ENCODE results near the gene AKR1C2. TPM values are rescaled to one million over a fixed set of nuclear protein-coding genes. Genes with fewer than 3 reads are reported as not detected.
"Not testable (repeated sequence)": the region's sequence is repeated elsewhere in the genome, so short reads cannot be mapped to it uniquely, and the experiment has no call there.

Gene AKR1C2
- total RNA-seq = 100 to 1,000 TPM in 2 of 4 donors, 10 to 100 TPM in 2; 38.7 to 982 (median 119) TPM
- polyA plus RNA-seq = 1,000 to 10,000 TPM in 1 of 3 donors, 100 to 1,000 TPM in 2; 124 to 2,054 (median 400) TPM
- long read RNA-seq, donor 1, transcript AKR1C2-201 (9 exons, 3,756 nt) = major isoform, 308 of 399 reads
- long read RNA-seq, donor 1, transcript AKR1C2-202 (8 exons, 1,481 nt) = minor isoform, 33 of 399 reads
- long read RNA-seq, donor 1, partial matches to known transcripts = 42 of 399 reads
- long read RNA-seq, donor 1, other reads (novel, unspliced or antisense) = 16 of 399 reads
- long read RNA-seq, donor 2, transcript AKR1C2-201 (9 exons, 3,756 nt) = major isoform, 77 of 87 reads
- long read RNA-seq, donor 2, transcript AKR1C2-202 (8 exons, 1,481 nt) = minor isoform, 7 of 87 reads
- long read RNA-seq, donor 2, partial matches to known transcripts = 1 of 87 reads
- long read RNA-seq, donor 2, other reads (novel, unspliced or antisense) = 2 of 87 reads

DNA sequence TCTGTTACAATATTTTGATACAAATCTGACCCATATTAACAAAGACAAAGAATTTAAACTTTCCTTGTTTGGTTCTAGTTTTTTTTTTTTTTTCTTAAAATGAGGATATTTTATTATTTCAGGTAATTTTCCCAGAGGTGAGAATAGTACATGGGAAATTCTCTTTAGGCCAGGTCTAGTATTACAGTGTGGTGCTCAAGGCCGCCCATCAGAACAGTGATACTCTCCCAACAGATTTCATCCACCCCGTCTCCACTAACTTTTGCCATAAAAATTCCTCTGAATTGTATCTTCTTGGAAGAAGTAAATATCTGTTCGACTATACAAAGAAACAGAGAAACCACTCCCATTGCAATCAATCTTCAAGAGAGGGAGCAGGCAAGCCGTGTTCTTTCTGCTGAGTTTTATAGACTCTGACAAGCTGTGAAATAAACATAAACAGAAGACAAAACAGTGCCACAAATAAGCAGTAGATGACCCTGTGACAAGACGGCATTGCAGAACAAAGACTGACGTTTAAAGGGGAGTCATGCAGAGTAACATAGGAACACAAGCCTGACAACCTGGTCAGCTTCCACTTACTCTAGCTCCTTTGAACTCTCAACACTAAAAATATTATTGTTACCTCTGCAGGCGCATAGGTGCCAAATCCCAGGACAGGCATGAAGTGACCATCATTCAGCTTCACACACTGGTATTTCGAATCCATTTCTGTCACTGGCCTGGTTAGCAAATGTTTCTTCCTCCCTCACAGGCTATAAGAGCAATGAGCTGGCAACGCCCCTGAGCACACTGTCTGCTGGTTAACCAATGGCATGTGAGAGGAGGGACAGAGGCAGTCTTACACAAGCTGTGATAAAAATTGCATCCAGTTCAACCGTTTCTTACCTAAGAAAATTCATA lies at the start of gene AKR1C2:
Gene AKR1C2, minus strand, starts transcription at position 731 of the 903 bp plus-strand sequence. Its CDS starts 22 bp downstream, at position 709.
- peak within 1 kb of the TSS; percentile 39 for H3K27ac ChIP-seq
- WGBS, 3 donors = 19 to 22% (median 21%) methylated on average over 6 to 7 of the region's 10 CpGs
- H3K4me1 ChIP-seq; H3K27me3 ChIP-seq (ENCODE audit: insufficient read depth in 3 of 3, low read length in 2 of 3); DNase-seq; H3K9me3 ChIP-seq: not testable (repeated sequence)
- intact Hi-C loops (cut with DNase I) = loop anchor here in 1 of 2 donors (5.0 kb wide), 1 partner anchor 94 kb away; no protein-coding TSS in a partner anchor
- H3K4me3 ChIP-seq = peak within 1 kb of the TSS; percentile 66
- peaks cover 0 to 37% of the 10 kb centered on the region in 2 donors for H3K36me3 ChIP-seq (ENCODE audit: insufficient read depth in 1 of 2, low read depth in 1 of 2)
- peak; percentile 97 to 98 (median 98) for ATAC-seq

DNA sequence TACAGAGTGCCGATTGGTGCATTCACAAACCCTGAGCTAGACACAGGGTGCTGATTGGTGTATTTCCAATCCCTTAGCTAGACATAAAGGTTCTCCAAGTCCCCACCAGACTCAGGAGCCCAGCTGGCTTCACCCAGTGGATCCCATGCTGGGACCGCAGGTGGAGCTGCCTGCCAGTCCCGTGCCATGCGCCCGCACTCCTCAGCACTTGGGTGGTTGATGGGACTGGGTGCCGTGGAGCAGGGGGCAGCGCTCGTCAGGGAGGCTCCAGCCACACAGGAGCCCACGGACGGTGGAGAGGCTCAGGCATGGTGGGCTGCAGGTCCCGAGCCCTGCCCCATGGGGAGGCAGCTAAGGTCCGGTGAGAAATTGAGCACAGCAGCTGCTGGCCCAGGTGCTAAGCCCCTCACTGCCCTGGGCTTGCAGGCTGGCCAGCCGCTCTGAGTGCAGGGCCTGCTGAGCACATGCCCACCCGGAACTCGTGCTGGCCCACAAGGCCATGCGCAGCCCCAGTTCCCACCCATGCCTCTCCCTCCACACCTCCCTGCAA lies 49.4 kb upstream of the AKR1C2 start:
- 92 to 95% (median 95%) methylated on average over 15 to 16 of the region's 16 CpGs for WGBS, 3 donors
- H3K4me3 ChIP-seq; H3K27me3 ChIP-seq (ENCODE audit: insufficient read depth in 3 of 3, low read length in 2 of 3); H3K9me3 ChIP-seq; H3K4me1 ChIP-seq; intact Hi-C loops (cut with DNase I); H3K27ac ChIP-seq; ATAC-seq; H3K36me3 ChIP-seq (ENCODE audit: insufficient read depth in 1 of 2, low read depth in 1 of 2); DNase-seq: not testable (repeated sequence)

DNA sequence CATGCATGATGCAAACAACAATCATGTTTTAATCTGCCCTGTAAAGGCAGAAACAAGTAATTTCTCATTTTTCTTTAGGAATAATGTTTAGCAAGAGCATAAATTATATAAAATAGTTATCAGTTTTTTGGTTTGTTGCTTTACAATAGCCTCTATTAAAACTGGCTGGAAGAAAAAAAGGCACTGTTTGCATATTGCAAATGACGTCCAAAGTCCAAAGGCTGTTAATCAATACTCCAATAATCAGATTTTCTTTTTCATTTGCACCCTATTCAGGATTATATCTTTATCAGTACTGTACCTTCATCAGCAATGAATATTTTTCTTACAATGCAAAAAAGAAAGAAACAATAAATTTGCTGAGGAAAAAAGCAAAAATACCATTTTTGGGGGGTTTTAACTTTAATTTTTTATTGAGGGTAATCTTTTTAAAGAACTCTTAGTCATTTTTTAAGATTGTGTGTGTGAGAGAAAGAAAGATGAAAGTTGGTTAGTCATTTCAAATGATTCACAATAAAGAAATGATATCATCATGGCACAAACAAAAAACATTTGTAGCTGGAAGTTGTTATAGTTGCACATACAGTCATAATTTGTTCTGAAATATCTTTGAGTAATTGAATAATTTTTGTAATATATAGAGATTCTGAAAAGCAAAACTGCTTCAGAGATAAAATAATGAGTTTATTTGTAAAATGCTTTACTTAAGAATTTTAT lies 44.4 kb upstream of the AKR1C2 start:
- H3K4me3 ChIP-seq = no peak overlapping the region
- no peak overlapping the region for H3K27ac ChIP-seq
- intact Hi-C loops (cut with DNase I) = no loop called here
- TF ChIP-seq, protein P1, sequence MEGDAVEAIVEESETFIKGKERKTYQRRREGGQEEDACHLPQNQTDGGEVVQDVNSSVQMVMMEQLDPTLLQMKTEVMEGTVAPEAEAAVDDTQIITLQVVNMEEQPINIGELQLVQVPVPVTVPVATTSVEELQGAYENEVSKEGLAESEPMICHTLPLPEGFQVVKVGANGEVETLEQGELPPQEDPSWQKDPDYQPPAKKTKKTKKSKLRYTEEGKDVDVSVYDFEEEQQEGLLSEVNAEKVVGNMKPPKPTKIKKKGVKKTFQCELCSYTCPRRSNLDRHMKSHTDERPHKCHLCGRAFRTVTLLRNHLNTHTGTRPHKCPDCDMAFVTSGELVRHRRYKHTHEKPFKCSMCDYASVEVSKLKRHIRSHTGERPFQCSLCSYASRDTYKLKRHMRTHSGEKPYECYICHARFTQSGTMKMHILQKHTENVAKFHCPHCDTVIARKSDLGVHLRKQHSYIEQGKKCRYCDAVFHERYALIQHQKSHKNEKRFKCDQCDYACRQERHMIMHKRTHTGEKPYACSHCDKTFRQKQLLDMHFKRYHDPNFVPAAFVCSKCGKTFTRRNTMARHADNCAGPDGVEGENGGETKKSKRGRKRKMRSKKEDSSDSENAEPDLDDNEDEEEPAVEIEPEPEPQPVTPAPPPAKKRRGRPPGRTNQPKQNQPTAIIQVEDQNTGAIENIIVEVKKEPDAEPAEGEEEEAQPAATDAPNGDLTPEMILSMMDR (IDR thresholded peaks at IDR 0.05) = no peak
- no peaks in the 10 kb centered on the region for H3K36me3 ChIP-seq (ENCODE audit: insufficient read depth in 1 of 2, low read depth in 1 of 2)
- H3K27me3 ChIP-seq (ENCODE audit: insufficient read depth in 3 of 3, low read length in 2 of 3) = no peaks in the 10 kb centered on the region
- DNase-seq (no peak), ATAC-seq (no peak)
- no peaks in the 10 kb centered on the region for H3K9me3 ChIP-seq
- H3K4me1 ChIP-seq = no peaks in the 10 kb centered on the region
- 86 to 90% (median 88%) methylated on average over 1 of the region's 1 CpG for WGBS, 3 donors

DNA sequence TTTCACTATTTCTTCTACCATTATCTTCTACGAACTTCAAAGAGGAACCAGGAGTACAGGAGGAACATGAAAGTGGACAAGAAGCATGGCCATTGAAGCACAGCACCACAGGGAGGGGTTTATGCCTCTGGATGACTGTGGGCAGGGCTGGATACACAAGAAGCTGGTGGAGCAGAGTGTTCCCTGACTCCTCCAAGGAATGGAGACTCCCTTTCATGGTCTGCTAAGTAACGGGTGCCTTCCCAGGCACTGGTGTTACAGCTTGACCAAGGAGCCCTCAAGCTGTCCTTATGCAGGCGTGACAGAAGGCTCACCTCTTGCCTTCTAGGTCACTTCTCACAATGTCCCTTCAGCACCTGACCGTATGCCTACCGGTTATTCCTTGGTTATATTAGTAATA lies 43.4 kb upstream of the AKR1C2 start:
- ATAC-seq; intact Hi-C loops (cut with DNase I); H3K27ac ChIP-seq; H3K4me1 ChIP-seq; H3K36me3 ChIP-seq (ENCODE audit: insufficient read depth in 1 of 2, low read depth in 1 of 2); H3K9me3 ChIP-seq; H3K27me3 ChIP-seq (ENCODE audit: insufficient read depth in 3 of 3, low read length in 2 of 3); DNase-seq; H3K4me3 ChIP-seq: not testable (repeated sequence)
- WGBS, 3 donors = 87 to 92% (median 89%) methylated on average over 5 of the region's 5 CpGs

DNA sequence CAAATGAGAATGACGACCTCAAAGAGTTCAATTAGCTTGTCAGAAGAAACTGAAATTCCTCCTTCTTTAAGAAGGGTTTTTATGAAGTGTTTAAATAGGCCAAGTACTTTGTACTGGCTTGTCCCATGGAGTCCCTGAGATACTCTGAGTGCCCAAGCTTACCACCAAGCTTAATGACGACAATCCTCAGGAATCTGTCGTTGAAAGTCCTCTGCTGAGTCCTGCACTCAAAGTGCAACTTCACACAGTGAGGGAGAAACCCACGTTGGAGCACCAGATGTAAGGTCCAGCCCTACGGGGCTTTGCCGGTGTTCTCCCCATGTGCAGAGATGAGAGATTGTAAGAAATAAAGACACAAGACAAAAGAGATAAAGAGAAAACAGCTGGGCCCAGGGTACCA lies 42.8 kb upstream of the AKR1C2 start:
- ATAC-seq (no peak), DNase-seq (no peak)
- intact Hi-C loops (cut with DNase I) = no loop called here
- Histone ChIP-seq H3K36me3 (ENCODE audit: insufficient read depth in 1 of 2, low read depth in 1 of 2) (no peaks in the 10 kb centered on the region), H3K27me3 (ENCODE audit: insufficient read depth in 3 of 3, low read length in 2 of 3) (no peaks in the 10 kb centered on the region), H3K4me1 (no peaks in the 10 kb centered on the region), H3K9me3 (no peaks in the 10 kb centered on the region), H3K4me3 (no peak overlapping the region), H3K27ac (no peak overlapping the region)
- WGBS, 3 donors = 86 to 93% (median 92%) methylated on average over 6 of the region's 6 CpGs
- TF ChIP-seq, protein P1 (IDR thresholded peaks at IDR 0.05) = no peak

Measured in psoas muscle (tissue), 8 donors.